NCI-H1417 (cell line): ENCODE results near the gene MEF2C.
A peak's percentile ranks its signal among the peaks of the same experiment; 100 is the strongest.

Source experiments
- DNase-seq, 3 experiments: peaks; one replicate each; lab custom pipeline; 2025; lab: John Stamatoyannopoulos, UW

MEF2C gene

GRCh38 chr5:88758591-88758990 lies 124.4 kb downstream of the MEF2C start:
- no peak for DNase-seq

GRCh38 chr5:88758184-88758583 lies 124.8 kb downstream of the MEF2C start:
- no peak for DNase-seq

GRCh38 chr5:88756953-88757352 lies 126.0 kb downstream of the MEF2C start:
- no peak for DNase-seq

DNA sequence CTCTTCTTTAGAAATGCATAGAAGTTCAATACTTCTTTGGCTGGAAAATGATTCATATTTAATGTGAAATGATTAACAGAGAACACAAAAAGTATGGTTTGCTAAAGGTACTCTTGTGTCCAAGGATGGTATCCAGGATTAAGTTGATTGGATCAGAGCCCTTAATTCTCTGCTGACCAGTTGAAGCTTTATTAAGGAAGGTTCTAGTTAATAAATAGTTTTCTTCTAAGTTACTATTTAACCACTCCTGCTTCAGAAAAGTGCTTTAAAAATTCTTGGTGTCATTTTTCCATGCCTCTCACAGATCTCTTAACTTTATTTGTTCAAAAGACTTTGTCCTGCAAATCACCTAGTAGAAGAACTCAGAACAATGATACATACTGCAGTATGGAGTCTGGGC lies 134.3 kb downstream of the MEF2C start:
- DNase-seq = no peak

- no peak for DNase-seq
Observed at GRCh38 chr5:88746438-88746882, 136.5 kb downstream of the MEF2C start.

GRCh38 chr5:88745093-88745696 lies 137.8 kb downstream of the MEF2C start:
- no peak for DNase-seq

DNA sequence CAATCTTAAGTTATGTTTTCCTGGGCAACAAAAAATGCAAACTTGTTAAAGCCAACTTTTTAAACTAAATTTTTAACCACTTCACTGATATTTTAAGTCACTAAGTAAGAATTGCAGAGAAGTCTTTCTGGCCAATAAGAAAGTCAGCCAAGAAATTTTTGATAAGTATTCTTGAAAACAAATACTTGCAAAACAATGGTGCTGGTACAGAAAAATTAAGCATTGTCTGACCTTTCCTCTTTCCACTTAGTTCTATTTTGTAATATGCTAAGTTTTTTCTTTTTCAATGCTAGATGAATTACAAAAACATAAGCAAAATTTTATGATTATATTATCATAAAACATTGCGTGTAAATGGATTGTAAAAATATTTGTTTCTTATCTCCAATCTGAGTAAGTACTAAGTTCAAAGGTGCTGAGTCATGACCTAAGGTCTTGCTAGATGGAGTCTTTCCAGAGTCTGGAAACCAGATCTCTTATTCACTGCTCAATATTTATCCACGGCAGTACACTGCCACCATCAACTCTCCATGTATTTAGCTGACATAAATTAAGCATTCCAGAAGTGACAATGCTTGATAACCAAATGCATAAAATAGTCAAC lies 139.7 kb downstream of the MEF2C start:
- DNase-seq = no peak

GRCh38 chr5:88741964-88742363 lies 141.0 kb downstream of the MEF2C start:
- no peak for DNase-seq

GRCh38 chr5:88740604-88741185 lies 142.3 kb downstream of the MEF2C start:
- DNase-seq = no peak

DNA sequence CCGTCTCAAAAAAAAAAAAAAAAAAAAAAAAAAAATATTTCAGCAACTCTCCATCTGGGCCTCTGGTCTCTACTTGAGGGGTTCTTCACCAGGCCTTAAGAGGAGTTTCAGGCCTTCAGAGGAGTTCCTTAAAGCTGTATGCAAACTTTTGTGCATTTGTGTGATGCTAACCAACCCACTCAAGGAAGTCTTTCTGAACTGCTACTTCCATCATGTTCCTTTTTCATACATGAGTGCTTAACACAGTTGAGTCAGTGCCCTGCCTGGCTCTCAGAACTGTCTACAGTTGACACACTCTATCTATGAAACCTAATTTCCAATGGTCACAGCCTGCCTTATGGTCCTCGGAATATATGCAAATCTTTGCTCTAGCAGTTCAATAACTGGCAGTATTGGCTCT lies 146.5 kb downstream of the MEF2C start:
- DNase-seq = no peak

GRCh38 chr5:88734983-88735382 lies 148.0 kb downstream of the MEF2C start:
- no peak for DNase-seq

- DNase-seq = no peak
Observed at GRCh38 chr5:88734191-88734640, 148.8 kb downstream of the MEF2C start.

- DNase-seq = peak in 1 of 3 experiments; percentile 17
Observed at GRCh38 chr5:88732862-88733261, 150.1 kb downstream of the MEF2C start.

DNA sequence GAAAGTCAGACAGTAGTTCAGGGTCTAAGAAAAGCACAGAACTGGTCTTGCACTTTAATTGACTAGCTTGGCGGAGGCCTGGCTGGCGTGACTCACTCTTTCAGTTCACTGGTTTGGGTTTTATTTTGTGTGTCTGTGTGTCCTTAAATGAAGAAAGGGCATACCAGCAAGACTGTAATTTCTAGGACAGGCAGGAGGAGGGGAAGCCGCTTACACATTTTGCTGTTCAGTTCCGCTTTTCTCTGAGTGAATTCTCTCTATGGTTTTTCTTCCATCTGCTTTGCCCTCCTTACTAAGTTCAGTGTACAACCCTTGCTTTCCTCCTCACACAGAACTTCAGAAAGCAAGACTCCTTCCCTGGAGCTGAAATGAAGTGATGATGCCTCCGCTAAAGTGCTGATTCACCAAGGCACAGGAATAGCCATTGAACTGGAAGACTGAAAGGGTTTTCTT lies 150.8 kb downstream of the MEF2C start:
- DNase-seq = no peak

DNA sequence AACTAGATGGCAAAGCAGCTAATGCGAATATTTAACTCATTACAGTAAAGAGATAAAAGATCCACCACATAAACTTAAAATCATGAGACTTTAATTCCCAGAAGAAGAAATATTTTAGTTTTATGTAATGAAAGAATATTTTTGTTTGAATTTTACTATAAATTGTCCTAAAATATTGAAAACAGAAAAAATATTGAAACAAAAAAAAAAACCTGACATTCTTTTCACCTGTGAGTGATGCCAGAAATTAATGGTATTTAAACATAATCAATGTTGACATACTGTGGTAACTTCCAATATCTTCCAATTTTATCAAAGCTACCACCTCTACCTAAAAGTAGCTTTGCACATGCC lies 153.2 kb downstream of the MEF2C start:
- no peak for DNase-seq

- peak; percentile 66 to 95 (median 82) for DNase-seq
Observed at GRCh38 chr5:88729084-88729828, 153.7 kb downstream of the MEF2C start.

DNA sequence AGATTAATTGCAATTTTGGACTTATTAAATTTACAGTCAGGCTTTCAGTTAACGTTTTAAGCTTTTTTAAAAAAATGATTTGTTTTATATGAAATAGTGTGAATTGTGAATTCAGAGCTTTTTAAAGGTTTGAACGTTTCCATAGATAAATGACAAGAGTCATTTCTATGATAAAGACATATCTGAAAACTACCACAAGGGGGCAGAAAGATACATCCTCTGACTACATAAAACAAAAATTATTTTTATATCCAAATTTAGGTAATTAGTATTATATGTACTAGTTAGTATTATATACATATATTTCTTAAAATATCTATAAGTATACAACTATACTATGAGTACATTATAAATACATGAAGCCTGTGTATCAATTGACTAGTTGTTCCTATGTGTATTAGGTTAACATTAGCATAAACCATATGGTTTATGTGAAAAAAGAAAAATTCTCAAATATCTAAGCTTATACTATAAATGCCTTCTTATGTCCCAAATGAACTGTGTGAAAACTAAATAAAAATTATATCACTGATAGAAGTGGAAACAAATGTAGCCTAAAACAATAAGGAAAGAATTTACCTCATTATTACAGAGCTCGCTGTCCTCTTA lies 155.2 kb downstream of the MEF2C start:
- DNase-seq = peak in 2 of 3 experiments; percentile 31 to 41

DNA sequence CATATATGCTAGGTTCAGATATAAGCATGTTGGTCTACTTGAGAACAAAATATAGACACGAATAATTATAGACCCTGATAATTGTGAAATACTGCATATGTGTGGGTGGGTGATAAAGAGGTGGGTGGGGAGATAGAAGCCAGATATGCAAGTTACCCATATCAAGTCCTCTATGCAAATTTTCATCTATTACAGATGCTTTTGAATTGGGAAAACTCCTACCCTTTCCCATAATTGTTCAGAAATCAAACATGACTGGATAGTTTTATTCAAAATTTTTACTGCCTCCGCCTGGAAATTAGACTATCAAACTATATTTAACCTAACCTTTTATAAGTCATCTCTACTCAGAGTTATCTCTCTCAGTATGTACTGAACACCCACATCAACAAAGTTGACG lies 157.5 kb downstream of the MEF2C start:
- DNase-seq = no peak

DNA sequence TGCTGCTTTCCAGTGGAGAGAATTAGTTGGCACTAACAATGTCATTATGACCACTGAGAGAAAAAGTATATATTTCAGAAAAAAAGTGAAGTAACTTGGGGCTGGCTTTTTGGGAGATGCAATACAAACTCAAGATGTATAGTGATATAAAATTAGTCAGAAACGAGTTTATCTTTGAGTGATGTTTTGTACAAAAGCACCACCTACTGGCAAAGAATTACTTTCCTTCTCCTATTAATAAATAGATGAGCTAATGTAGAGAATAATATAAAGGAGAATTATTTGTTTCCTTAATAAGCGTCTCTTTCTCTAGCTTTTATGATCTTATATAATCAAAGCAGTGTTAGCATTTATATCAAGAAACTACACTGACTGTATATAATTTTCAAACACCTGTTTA lies 158.8 kb downstream of the MEF2C start:
- peak in 1 of 3 experiments; percentile 67 for DNase-seq

DNA sequence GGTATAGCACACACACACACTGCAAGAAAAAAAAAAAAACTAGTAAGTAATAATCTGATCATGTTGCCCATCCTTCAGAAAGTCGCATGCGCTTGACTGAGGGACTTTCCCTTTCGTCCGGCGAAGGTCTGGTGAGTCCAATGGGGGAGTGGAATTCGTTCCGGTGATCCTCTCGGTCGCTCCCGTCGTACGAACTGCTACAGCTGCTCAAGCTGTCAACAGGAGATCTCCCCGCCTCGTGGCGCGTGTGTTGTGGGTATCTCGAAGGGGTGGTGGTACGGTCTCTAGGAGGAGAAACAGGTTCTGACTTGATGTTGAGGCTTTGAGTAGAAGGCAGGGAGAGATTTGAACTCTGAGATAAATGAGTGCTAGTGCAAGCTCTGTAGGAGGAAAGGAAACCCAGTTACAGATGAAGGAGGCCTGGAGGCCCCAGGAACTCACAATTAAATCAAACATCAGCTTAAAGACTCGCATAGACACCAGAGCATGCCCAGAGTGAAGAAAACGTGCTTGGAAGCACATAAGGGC lies 160.4 kb downstream of the MEF2C start:
- no peak for DNase-seq

DNA sequence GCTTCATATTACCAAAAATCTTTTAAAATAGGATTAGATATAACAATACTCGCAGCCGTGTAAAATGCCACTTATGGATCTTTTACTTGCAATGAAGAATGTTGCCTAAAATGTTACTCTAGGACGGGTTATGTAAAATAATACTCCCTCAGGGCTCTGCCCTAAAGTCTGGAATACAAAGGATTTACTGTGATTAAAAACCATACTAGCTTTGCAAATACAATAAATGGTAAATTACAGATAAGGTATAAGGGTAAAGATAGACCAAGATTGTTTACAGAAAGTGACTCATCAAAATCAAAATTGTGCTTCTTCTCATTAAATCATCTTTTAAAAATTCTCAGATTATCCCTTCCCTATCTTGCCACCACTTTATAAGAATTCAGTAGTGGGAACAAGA lies 163.6 kb downstream of the MEF2C start:
- no peak for DNase-seq

- peak in 1 of 3 experiments; percentile 1 for DNase-seq
Observed at GRCh38 chr5:88718736-88719135, 164.2 kb downstream of the MEF2C start.
